Measurements from ENCODE around the gene TNXB.

Gene TNXB

GRCh38 chr6:32114796-32115195 is 5.7 kb upstream of the TNXB start:
- TF ChIP-seq, protein P1, sequence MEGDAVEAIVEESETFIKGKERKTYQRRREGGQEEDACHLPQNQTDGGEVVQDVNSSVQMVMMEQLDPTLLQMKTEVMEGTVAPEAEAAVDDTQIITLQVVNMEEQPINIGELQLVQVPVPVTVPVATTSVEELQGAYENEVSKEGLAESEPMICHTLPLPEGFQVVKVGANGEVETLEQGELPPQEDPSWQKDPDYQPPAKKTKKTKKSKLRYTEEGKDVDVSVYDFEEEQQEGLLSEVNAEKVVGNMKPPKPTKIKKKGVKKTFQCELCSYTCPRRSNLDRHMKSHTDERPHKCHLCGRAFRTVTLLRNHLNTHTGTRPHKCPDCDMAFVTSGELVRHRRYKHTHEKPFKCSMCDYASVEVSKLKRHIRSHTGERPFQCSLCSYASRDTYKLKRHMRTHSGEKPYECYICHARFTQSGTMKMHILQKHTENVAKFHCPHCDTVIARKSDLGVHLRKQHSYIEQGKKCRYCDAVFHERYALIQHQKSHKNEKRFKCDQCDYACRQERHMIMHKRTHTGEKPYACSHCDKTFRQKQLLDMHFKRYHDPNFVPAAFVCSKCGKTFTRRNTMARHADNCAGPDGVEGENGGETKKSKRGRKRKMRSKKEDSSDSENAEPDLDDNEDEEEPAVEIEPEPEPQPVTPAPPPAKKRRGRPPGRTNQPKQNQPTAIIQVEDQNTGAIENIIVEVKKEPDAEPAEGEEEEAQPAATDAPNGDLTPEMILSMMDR (IDR thresholded peaks at IDR 0.05; ENCODE audit: low read depth, low read length), result no peak

GRCh38 chr6:32113386-32114352 is 4.5 kb upstream of the TNXB start:
- DNase-seq (ENCODE audit: extremely low read depth, low read depth), result peak; percentile 97
- TF ChIP-seq, protein P1 (IDR thresholded peaks at IDR 0.05; ENCODE audit: low read depth, low read length), result peak; percentile 77

More at GRCh38 chr6:32114796-32115195, 5.7 kb upstream of the TNXB start:
- no peak for DNase-seq (ENCODE audit: extremely low read depth, low read depth)

GRCh38 chr6:32112431-32112980 is 3.4 kb upstream of the TNXB start:
- TF ChIP-seq, protein P1 (IDR thresholded peaks at IDR 0.05; ENCODE audit: low read depth, low read length), result no peak
- DNase-seq (ENCODE audit: extremely low read depth, low read depth), result no peak

DNA sequence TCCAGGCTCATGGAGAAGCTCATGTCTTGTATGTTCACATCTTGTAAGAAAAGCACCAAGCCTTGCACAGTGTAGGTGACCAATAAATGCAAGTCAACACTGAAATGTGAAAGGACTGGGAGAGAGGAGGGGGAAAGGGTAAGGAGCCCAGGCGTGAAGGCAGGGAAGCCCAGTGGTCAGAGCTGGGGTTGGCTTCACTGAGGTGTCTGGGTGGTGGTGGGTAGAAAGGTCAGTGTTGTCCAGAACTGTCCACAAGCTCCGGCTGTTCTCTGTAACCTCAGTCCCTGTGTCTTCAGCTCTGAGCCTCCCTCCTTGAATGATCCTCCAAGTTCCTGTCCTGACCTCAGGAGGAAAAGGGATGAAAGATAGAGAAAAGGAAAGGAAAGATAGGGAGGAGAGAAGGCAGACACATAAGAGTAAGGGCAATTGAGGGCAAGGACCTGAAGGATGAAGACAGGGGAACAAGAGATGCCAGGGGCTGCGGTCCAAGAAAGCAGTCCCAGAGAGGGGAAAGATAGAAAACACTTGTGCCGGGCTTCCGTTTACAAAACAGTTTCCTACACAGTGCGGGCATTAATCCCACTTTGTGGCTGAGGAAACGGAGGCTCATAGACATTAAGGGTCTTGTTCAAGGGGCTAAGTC is 2.4 kb upstream of the TNXB start:
- no peak for DNase-seq (ENCODE audit: extremely low read depth, low read depth)
- TF ChIP-seq, protein P1 (IDR thresholded peaks at IDR 0.05; ENCODE audit: low read depth, low read length), result no peak

DNA sequence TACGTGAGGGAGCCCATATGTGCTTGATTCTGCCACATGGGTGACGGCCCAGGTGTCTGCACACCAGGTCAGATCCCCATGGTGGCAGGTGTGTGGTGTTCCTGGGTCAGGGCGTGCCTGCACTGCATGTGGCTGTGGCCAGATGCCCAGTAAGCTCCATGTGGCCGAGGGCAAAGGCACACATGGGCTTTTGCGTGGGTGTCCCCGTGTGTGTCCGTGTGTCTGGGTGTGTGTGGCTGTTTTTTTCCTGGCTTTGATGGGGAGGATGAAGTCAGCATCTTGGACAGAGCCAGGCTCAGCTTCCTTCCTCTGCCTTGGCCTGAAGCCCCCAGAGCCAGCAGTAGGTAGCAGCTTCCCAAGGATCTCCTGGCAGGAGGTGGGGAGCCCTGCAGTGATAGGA is 1.5 kb upstream of the TNXB start:
- DNase-seq (ENCODE audit: extremely low read depth, low read depth), result no peak

DNA sequence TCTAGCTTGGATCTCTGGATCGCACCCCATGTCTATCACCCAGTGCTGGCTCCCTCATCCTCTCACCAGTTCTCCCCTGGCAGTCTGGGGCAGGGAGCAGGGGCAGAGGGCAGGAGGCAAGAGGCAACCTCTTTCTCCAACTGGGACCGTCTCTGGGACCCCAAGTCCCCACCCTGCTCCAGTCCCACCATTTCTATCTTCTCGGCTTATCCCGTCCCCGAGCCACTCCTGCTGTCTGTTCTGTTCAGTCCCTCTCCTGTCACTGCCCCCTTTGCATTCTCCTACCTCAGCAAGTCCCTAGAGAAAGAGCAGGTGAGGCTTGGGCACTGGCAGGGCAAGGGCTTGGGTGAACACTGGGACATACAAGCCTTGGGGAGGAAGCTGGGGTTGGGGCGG is 625 bp upstream of the TNXB start:
- TF ChIP-seq, protein P1 (IDR thresholded peaks at IDR 0.05; ENCODE audit: low read depth, low read length), result no peak
- no peak for DNase-seq (ENCODE audit: extremely low read depth, low read depth)

More for the DNA sequence above, 1.5 kb upstream of the TNXB start:
- TF ChIP-seq, protein P1 (IDR thresholded peaks at IDR 0.05; ENCODE audit: low read depth, low read length), result no peak

DNA sequence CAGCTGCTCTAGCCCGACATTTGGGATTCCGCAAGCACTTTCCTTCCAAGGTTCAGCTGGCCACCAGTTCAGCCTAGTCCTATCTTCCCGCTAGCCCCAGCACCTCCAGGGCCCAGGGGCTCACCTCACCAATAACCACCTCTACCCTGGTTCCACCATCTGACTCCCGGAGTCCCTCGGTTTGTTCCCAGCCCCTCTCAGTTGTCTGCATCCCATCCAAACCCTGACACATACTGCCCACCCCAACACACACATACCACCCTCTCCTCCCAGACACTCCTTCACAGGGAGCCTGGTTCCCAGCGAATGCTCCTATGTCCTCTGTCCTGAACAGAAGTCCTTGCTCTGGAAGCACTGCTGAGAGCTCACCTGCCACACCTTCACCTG is 418 bp downstream of the TNXB start:
- TF ChIP-seq, protein P1 (IDR thresholded peaks at IDR 0.05; ENCODE audit: low read depth, low read length), result no peak
- no peak for DNase-seq (ENCODE audit: extremely low read depth, low read depth)
